IPS-18c (cell line): ENCODE results near the gene CRPPA.
"Not testable (repeated sequence)": the region's sequence is repeated elsewhere in the genome, so short reads cannot be mapped to it uniquely, and the experiment has no call there.

Experiments
- H3K4me3 ChIP-seq: 2 replicates; pipeline ENCODE4 v1.7.0; 2013; ENCODE audit warnings: low read depth, mild to moderate bottlenecking, low read length, moderate library complexity; ENCODE audit not compliant: insufficient read depth
- H3K9me3 ChIP-seq: one replicate; pipeline ENCODE4 v1.6.1; 2013; ENCODE audit warnings: mild to moderate bottlenecking, low read length, moderate library complexity; ENCODE audit not compliant: control insufficient read depth, insufficient read depth

The CRPPA gene

GRCh38 chr7:16403475-16403874, 17.9 kb downstream of the CRPPA start:
- Histone ChIP-seq H3K9me3 (peaks cover 4% of the 10 kb centered on the region), H3K4me3 (no peak overlapping the region)

GRCh38 chr7:16402940-16403339, 18.4 kb downstream of the CRPPA start:
- Histone ChIP-seq H3K9me3 (peaks cover 4% of the 10 kb centered on the region), H3K4me3 (no peak overlapping the region)

GRCh38 chr7:16402091-16402490, 19.2 kb downstream of the CRPPA start:
- peaks cover 4% of the 10 kb centered on the region for H3K9me3 ChIP-seq
- no peak overlapping the region for H3K4me3 ChIP-seq

- Histone ChIP-seq H3K4me3 (no peak overlapping the region), H3K9me3 (peaks cover 4% of the 10 kb centered on the region)
Measured at GRCh38 chr7:16400893-16401275, 20.5 kb downstream of the CRPPA start.

- H3K9me3 ChIP-seq, result peaks cover 4% of the 10 kb centered on the region
- no peak overlapping the region for H3K4me3 ChIP-seq
Measured at GRCh38 chr7:16399916-16400892, 21.1 kb downstream of the CRPPA start.

- no peak overlapping the region for H3K4me3 ChIP-seq
- peaks cover 4% of the 10 kb centered on the region for H3K9me3 ChIP-seq
Measured at GRCh38 chr7:16399265-16399831, 22.0 kb downstream of the CRPPA start.

- H3K4me3 ChIP-seq, result no peak overlapping the region; the same call in 1 of the 2 replicates
- H3K9me3 ChIP-seq, result peaks cover 4% of the 10 kb centered on the region
Measured at GRCh38 chr7:16398146-16399017, 23.0 kb downstream of the CRPPA start.

- Histone ChIP-seq H3K4me3 (no peak overlapping the region), H3K9me3 (peaks cover 4% of the 10 kb centered on the region)
Measured at GRCh38 chr7:16397501-16398145, 23.7 kb downstream of the CRPPA start.

GRCh38 chr7:16396766-16397500, 24.4 kb downstream of the CRPPA start:
- Histone ChIP-seq H3K4me3 (no peak overlapping the region; the same call in 1 of the 2 replicates), H3K9me3 (peaks cover 4% of the 10 kb centered on the region)

- Histone ChIP-seq H3K9me3 (peaks cover 4% of the 10 kb centered on the region), H3K4me3 (no peak overlapping the region)
Measured at GRCh38 chr7:16395121-16395520, 26.2 kb downstream of the CRPPA start.

GRCh38 chr7:16393862-16394422, 27.4 kb downstream of the CRPPA start:
- Histone ChIP-seq H3K9me3 (peaks cover 4% of the 10 kb centered on the region), H3K4me3 (no peak overlapping the region)

- Histone ChIP-seq H3K9me3 (no peaks in the 10 kb centered on the region), H3K4me3 (no peak overlapping the region)
Measured at GRCh38 chr7:16392990-16393523, 28.3 kb downstream of the CRPPA start.

GRCh38 chr7:16383786-16384185, 37.6 kb downstream of the CRPPA start:
- not testable (repeated sequence) for H3K9me3 ChIP-seq, H3K4me3 ChIP-seq

GRCh38 chr7:16383103-16383502, 38.2 kb downstream of the CRPPA start:
- not testable (repeated sequence) for H3K9me3 ChIP-seq, H3K4me3 ChIP-seq
